ENCODE measurements around the gene RABAC1.
A peak's percentile ranks its signal among the peaks of the same experiment; 100 is the strongest.
"Not testable (repeated sequence)": the region's sequence is repeated elsewhere in the genome, so short reads cannot be mapped to it uniquely, and the experiment has no call there.

RABAC1 gene, protein sequence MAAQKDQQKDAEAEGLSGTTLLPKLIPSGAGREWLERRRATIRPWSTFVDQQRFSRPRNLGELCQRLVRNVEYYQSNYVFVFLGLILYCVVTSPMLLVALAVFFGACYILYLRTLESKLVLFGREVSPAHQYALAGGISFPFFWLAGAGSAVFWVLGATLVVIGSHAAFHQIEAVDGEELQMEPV

DNA sequence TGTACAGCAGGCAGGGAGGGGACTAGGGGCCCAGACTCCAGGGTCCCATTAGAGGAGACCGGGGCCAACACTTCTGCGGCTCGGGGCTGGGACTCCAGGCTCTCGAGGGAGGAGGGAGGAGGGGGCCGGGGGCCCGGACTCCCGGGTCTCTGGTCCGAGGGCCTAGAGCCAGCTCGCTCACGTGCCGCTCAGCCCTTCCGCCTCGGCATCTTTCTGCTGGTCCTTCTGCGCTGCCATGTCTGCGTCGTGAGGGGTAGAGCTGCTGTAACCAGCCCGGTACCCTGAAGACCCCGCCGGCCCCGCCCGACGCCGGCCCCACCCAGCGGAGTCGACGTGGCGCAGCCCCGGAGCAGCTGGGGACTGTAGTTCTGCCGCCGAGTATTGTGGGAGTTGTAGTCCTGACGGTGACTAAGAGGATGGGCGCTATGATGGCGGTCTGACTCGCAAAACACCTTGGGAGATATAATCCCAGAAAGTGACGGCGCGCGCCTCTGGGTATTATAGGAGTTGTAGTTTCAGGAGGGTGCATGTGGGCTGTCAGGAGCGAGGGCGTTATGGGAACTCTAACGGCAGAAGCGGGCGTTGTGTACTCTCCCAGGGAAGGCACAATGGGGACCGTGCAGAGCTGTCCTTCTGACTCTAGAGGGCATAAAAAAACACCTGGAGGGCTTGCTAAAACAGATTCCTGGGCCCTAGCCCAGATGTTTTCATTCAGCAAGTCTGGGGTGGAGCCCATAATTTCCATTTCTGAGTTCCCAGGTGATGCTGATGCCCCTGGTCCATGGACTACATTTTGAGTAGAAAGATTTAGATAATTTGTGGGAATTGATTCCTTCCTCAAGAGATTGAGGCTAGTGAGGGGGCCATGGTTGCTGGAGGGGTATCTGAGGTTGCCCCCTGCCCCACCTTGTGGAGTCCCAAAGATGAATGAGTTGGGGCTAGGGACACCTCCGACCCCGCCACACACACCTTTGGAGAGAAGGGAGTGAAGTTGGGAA, at the start of gene RABAC1:
RABAC1 (minus strand) TSS at position 266 of the 998 bp plus-strand sequence; CDS start at position 237, 29 bp downstream.
- peak; percentile 92 for DNase-seq

DNA sequence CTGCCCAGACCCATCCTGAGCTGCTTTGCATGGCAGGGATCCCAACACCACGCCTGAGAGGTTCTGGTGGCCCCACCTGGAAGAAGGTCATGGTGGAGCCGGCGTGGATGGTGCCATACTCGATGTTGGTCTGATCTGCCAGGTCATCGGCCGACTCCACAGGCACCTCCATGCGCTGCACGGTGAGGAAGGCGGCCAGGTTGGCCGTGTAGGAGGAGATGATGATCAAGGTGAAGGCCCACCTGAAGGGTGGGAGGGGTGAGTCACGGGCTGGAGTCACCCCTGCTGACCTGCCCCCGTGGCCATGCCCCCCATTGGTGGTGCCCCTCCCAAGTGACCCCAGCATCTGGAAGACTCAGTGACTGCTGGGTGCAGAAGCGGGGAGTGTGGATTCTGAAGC, 47.4 kb upstream of the RABAC1 start:
- no peak for DNase-seq

DNA sequence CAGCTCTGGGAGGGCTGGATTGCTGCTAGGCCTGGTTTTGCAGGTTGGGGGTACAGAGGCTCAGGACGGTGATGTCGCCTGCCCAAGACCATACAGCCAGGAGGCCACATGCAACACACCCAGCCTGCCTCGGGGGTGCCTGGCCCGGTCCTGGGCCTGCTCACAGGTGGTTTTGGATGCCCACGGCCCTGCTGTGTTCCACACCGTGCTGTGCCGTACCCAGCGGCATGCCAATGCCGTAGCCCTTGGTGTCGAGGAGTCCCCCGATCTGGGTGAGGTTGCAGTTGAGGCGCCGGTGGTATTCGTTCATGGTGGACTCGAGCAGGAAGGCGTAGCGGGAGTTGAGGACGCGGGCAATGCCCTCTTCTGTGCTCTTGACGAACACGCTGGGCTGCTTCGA, 46.4 kb upstream of the RABAC1 start:
- no peak for DNase-seq

DNA sequence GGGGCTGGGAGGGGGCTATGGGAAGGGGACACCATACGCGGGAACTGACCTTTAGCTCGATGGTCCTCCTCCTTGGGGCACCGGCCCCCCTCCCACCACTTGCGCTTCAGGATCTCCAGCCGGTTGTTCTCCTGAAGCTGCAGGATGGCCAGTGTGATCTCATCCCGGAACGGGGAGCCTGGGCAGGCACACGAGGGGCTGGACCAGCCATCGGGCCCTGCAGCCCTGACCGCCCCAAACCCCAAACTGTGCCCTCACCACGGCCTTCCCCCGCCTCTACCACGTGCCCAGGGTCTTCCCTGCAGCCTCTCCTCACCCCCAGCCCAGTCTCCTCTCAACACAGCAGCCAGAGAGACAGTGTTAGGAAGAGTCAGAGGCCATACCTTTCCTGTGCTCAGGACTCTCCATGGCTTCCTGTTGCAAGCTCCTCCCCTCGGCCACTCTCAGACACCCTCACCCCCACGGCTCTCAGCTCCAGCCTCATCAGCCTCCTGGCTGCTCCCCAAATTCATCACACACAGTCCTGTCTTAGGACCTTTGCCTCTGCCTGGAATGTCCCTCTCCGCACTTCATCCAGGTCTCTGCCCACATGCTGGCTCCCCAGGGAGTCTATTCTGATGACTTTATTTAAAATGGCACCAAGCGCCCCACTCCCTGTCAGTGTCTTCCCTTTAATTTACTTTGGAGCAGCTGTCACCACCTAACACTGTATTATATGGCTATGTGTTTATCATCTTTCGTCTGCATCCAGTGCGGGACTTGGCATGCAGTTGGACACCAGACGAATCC, 44.6 kb upstream of the RABAC1 start:
- DNase-seq = no peak

DNA sequence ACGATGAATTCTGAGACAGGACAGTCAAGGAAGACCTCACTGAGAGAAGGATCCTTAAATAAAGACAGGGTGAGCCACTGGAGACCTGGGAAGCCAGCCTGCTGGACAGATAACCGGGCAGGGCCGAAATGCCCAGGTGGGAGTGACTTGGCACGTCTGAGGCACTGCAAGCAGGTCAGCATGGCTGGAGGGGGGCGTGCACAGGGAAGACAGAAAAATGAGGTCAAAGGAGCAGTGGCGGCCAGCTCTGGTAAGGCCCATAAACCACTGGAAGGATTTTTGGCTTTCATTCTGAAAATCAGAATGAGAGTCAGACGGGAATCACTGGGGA, 40.7 kb upstream of the RABAC1 start:
- DNase-seq = no peak

DNA sequence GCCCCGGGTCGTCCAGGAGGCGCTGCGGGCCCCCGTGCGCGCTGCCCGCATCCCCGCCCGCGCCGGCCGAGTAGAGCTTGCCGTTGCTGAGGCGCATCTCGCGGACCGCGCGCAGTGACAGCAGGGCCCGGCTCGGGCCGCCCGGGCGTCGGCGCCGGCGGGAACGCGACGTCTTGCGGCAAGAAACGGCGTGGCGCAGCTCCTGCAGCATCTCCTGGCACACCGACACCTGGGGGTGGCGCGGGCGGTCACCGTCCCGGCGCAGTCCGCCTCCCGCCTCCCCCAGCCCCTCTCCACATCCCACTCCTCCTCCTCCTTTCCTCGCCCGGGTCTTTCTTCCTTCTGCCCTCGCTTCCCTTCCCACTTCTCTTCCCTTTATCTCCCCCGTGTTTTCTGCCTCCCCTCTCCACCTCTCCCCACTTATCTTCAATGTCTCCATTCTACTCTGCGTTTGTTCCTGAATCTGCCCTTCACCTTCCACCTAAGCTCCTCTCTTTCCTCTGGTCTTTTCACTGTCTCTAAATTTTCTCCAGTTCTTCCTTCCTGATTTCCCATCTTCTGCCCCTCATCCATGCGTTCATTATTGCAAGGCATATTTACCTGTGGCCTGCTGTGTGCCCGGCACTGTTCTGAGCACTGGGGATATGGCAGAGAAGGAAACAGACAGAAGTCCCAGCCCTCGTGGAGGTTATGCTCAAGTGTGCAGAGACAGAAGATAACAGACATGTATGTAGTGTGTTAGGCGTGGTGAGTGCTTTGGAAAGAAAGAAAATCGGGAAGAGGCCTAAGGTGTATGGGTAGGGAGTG, 40.2 kb upstream of the RABAC1 start:
- DNase-seq = no peak

DNA sequence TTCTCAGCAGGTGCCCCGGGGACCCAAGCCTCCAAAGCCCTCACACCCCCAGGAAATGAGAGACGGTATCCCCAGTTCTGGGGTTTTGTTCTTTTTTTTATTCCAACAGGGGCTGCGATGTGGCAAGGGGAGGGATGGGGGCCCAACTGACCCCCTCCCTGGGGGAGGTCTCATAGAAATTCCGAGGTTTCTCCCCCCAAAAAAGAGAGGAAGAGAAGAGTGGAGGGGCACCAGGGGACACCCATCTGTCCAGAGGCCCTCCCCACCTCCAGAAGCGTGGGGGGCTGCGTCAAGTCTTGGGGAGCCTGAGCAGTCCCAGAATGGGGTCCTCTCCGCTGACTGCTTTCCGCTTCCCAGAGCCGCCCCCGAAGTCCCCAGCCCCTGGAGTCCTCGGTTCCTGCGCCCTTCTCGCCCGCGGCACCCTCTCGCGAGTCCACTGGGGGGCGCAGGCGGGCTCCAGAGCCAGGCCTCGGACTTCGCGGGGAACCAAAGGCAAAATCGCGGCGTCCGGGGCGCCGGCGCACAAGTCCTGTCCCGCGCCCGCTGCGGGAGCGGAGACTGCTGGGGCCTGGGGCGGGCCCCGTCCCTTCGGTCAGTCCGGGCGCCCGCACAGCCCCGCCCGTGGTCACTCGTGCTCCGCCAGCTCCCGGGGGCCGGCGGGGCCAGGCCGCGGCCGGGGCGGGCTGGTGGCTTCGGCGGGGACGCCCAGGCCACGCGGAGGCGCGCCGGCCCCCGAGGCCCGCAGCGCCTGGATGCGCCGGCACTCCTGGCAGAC, 39.3 kb upstream of the RABAC1 start:
- DNase-seq = peak; percentile 86

DNA sequence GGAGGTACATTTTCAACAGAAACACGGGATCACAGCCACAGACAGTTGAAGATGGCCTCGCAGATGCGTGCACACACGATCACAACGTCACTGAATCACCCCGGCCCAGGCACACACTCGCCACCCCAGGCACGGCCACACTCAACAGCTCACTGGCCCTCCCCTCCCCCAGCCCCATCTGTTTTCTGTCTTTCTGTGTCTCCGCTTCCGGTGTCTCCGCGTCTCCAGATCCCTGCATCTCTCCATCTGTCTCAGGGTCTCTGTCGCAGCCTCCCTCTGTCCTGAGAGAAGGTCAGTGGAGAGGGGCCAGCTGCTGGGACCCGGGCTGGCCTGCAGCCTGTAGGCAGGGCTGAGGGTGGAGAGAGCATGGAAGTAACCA, 38.7 kb upstream of the RABAC1 start:
- DNase-seq = no peak

DNA sequence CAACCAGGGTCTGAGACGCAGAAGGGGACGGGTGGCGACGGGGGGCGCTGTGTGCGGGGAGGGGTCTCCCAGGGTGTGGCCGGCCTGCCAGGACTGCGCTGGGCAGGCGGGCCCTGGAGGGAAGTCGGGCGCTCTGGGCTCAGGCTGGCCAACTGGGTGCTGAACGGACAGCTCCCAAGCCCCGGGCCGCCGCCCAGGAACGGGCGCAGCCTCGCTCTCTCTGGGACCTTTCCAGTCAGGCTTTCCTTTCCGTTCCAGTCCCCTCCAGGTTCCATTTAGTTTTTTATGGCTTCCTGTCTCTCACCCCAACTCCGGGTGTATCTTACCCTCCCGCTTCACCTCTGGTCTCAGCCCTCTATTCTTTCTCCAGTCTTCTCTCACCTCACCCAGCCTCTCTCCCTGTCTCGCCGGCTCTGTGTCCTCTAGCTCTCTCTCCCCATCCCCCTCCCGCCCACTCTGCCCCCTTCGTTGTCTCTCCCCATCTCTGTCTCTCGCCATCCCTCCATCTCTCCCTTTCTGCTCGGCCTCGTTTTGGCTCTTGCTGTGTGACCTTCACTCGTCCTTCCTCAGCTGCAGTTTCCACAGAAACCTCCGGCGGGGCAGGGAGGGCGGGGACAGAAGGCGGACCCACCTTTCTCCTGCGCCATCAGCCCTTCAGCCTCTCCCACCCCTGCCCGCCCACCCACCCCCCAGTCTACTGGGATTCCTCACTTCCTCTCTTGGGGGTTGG, 38.2 kb upstream of the RABAC1 start:
- DNase-seq = peak; percentile 79

DNA sequence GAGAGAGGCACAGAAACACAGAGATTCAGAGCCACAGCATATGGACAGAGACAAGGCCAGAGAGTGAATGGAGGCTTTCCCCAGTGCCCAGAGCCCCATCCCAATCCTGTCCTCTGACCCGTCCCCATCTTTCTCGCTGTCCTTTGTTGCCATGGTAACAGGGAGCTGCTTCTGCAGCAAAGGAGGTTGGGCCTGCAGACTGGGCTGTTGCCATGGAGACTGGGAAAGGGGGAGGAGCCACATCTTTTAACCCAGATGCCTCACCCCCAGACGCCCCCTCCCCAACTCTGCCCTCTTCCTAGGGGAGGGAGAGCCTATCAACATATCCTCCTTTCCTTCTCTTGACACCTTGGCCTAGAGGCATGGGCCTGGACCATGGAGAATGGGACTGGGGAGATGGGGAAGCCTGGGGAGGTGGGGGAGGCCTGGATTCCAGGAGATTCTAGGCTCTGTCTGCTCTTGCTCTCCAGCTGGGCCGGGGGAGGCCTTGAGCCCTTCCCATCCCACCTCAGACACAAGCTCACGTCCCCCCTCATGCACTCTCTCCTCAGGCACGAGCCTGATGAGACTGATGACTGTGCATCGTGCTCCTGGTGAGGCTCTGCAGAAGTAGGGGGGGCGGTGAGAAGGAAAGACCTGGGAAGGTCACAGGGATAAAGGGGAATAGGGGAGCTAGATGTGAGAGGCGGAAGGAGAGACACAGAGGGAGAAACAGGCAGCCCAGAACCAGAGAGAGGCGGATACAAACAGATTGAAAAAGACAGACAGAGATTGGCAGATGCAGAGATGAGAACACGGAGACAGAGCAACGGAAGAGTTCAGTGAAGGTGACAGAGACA, 37.1 kb upstream of the RABAC1 start:
- no peak for DNase-seq

DNA sequence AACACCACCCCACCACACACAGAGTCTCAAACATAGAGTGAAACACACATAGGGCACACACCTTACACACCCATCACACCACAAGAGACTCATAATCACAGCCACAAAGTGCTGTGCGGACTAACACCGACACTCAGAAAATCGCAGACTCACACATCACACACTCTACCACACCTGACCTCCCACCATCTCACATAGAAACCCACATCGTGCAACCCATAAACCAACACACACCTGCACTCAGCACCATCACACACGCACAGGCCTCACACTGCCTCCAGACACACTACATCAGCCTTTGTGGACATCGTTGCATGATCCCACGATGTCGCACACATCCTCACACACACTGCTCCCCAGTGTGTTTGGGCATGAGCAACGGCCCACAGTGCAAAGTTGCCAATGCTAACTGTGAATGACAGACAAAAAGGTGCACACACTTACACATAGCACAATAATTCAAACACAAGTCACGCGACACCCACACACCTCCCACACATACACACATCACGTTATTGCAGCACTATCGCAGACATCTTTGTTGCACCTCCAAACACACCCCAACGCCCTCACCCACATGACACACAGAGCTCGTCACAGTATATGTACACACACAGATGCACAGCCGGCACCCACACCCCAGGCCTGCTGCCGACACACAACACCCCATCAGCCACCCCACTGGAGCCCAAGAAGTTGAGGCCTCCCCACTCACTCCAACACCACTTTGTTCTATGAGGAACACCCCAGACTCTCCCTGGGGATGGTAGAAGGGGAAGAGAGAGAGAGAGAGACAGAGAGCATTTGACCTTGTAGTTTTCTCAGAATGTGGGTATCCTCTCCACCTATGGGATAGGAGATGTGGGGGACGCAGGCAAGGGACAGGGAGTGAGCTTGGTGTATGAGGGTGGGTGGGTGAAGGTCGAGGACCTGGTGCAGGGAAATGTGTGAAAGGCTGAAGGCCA, 36.2 kb upstream of the RABAC1 start:
- DNase-seq = no peak

DNA sequence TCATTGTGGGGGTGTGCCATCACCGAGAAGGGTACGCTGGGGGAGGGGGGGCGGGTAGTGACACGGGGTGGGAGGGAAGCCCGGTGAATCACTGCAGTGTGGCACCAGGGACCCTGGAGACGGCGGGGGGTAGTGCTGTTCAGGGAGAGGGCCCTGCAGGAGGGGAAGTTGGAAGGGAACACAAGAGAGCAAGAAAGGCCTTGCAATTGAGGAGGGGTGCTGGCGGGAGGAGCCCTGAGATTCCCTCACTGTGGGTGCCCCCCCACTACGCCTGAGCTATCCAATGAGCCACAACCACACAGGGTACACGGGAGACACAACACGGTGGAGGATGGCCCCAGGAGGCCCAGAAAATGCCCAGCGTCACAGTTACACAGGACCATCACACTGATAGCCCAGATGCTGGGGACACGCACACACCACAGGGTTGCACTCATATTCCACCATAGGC, 35.4 kb upstream of the RABAC1 start:
- DNase-seq = no peak

DNA sequence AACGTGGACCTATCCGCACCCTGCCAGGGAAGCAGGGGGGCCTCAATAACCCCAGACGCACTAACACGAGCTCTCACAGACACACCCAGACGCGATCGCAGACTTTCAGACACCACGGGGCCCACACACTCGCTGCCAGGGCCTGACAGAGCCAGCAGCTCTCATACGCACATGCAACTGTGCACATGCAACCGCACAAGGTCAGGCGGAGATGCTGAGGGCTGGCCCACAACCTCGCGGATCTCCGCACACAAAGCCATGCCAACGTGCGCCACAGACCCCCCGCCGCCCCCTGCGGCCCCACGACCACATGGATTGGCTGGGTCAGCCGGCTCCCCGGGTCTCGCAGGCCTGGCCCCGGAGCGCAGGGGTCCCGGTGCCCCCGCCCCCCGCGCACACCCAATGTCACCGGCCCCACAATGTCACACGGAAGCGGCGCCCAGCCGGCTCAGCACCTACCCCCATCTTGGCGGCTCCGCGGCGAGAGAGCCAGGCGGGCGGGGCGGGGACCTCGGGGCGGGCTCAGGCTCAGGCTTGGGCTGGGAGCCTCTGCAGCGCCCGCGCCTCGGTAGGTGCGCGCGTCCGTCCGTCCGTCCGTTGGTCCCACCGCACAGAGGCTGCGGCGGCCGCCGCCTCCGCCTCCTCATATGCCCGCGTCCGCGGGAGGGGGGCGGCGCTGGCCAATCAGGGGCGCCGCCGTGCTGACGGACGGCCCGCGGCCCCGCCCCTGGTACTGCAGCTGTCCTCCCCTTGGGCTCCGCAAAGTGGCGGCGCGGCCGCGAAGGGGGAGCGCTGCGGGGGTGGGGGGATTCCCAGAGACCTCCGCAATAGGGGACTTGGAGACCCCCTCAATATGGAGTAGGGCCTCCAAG, 34.7 kb upstream of the RABAC1 start, which contains the start of gene ATP1A3:
ATP1A3 (minus strand) TSS at position 619 of the 872 bp plus-strand sequence; CDS start at position 465, 154 bp downstream.
- DNase-seq = peak; percentile 80

DNA sequence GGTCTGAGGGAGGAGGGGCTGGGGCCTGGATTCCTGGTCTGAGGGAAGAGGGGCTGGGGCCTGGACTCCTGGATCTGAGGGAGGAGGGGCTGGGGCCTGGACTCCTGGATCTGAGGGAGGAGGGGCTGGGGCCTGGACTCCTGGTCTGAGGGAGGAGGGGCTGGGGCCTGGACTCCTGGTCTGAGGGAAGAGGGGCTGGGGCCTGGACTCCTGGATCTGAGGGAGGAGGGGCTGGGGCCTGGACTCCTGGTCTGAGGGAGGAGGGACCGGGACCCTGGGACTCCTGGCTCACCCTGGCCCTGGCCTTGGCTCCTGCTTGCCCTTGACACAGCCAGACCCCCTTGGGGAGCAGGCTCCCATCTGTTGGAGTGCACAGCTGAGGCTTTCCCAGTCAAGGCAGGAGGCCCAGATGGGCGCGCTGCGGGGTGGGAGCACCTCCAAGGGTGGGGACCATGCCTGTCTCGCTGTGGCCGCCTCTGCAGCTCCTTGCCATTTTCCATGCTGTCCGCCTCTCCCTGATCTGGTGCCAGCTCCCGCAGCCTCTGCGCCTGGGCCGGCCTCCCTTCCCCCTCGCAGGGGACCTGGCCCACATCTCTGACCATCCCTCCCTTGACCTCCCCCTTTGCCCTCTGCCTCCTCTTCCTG, 32.9 kb upstream of the RABAC1 start:
- DNase-seq = not testable (repeated sequence)

DNA sequence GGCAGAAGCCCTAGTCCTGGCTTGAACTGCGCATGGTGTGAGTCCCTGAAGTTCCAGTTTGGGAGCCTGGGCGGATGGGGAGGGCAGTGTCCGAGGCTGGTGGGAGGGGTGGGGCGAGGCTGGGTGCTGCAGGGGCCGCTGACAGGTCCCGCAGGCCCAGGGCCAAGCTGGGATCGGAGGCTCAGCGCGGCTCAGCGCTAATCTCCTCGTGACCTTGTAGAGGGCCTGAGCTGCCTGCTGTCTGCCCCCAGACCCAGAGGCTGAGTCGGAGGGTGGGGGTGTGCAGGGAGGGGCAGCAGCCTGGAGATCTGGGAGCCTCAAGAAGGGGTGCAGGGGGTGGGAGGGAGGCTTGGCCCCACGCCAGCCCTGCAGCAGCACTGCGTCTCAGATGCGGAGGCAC, 31.9 kb upstream of the RABAC1 start:
- DNase-seq = no peak

DNA sequence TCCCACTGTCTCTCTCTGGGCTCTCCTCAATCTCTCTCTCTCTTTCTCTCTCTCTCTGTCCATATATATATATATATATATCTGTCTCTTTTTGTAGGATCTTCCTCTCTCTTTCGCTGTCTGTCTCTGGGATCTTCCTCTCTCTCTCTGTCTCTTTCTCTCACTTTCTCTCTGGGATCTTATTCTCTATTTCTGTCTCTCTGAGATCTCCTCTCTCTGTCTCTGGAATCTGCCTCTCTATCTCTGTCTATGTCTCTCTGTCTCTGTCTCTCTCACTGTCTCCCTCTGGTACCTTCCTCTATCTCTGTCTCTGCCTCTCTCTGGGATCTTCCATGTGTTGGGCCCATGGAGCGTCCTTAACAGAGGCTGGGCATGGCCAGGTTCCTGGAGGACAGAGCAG, 31.5 kb upstream of the RABAC1 start:
- no peak for DNase-seq

DNA sequence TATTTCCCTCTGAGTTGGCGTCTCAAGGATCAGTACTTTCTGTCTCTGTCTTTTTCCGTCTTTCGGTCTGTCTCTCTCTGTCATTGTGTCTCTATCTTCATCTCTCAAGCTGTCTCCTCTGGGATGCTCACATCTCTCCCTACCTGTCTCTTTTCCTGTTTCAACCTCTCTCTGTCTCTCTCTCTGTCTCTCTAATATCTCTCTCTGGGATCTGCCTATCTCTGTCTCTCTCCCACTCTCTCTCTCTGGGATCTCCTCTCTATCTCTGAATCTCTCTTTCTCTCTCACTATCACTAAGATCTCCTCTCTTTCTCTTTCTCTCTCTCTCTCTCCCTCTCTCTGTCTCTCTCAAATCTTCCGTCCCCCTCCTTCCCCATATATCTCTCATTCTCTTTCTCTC, 30.9 kb upstream of the RABAC1 start:
- no peak for DNase-seq
